KMS-11 (cell line): ENCODE measurements around the gene FAT4.

Source experiments
- H2AFZ ChIP-seq: fragments of 200-600 bp; sonication (generic); 2 replicates; pipeline ENCODE4 v1.6.1; 2016; ENCODE audit warnings: antibody characterized with exemption, mixed run types, low read depth
- H3K27ac ChIP-seq: fragments of 200-600 bp; sonication (generic); 2 replicates; pipeline ENCODE4 v1.6.1; 2016; ENCODE audit warnings: mild to moderate bottlenecking, mixed run types
- H3K27me3 ChIP-seq: fragments of 200-600 bp; sonication (generic); 2 replicates; pipeline ENCODE4 v1.6.1; 2017; ENCODE audit warnings: mild to moderate bottlenecking, low read depth, mixed run types, moderate library complexity; ENCODE audit not compliant: insufficient read depth
- H3K36me3 ChIP-seq: fragments of 200-600 bp; sonication (generic); 2 replicates; pipeline ENCODE4 v1.6.1; 2017; ENCODE audit warnings: mild to moderate bottlenecking, mixed run types; ENCODE audit not compliant: insufficient read depth
- H3K4me1 ChIP-seq: fragments of 200-600 bp; sonication (generic); 2 replicates; pipeline ENCODE4 v1.6.1; 2016; ENCODE audit warnings: mild to moderate bottlenecking, low read depth, mixed run types; ENCODE audit not compliant: poor library complexity, severe bottlenecking
- H3K4me2 ChIP-seq: fragments of 200-600 bp; sonication (generic); 2 replicates; pipeline ENCODE4 v1.7.0; 2016; ENCODE audit warnings: mild to moderate bottlenecking, mixed run types
- H3K4me3 ChIP-seq: fragments of 200-600 bp; sonication (generic); IDR thresholded peaks from 2 replicates; pipeline ENCODE4 v1.6.1; 2017; ENCODE audit warnings: low read depth, low read length, mixed read lengths; ENCODE audit not compliant: insufficient read depth
- H3K79me2 ChIP-seq: fragments of 200-600 bp; sonication (generic); 2 replicates; pipeline ENCODE4 v1.6.1; 2016; ENCODE audit warnings: low read depth, mixed run types; ENCODE audit not compliant: insufficient read depth
- H3K9ac ChIP-seq: fragments of 200-600 bp; sonication (generic); 2 replicates; pipeline ENCODE4 v1.6.1; 2016; ENCODE audit warnings: mild to moderate bottlenecking, mixed run types
- H4K20me1 ChIP-seq: fragments of 200-600 bp; sonication (generic); 2 replicates; pipeline ENCODE4 v1.6.1; 2016; ENCODE audit warnings: mild to moderate bottlenecking, mixed run types; ENCODE audit not compliant: insufficient read depth
- TF ChIP-seq, protein P1 (sequence below): fragments of 200-600 bp; sonication (generic); conservative IDR thresholded peaks from 2 replicates; pipeline ENCODE4 v1.6.1; 2017; ENCODE audit warnings: low read depth, mild to moderate bottlenecking, antibody characterized with exemption, low read length, moderate library complexity, mixed read lengths

FAT4 gene

GRCh38 chr4:125280892-125281403 lies 33.8 kb upstream of the FAT4 start:
- Histone ChIP-seq H3K4me3 (no peak overlapping the region), H3K79me2 (no peaks in the 10 kb centered on the region), H3K9ac (no peak overlapping the region), H2AFZ (no peak overlapping the region), H4K20me1 (no peaks in the 10 kb centered on the region), H3K4me1 (no peaks in the 10 kb centered on the region), H3K36me3 (no peaks in the 10 kb centered on the region), H3K4me2 (no peak overlapping the region), H3K27ac (no peak overlapping the region), H3K27me3 (no peaks in the 10 kb centered on the region)
- TF ChIP-seq, protein P1, sequence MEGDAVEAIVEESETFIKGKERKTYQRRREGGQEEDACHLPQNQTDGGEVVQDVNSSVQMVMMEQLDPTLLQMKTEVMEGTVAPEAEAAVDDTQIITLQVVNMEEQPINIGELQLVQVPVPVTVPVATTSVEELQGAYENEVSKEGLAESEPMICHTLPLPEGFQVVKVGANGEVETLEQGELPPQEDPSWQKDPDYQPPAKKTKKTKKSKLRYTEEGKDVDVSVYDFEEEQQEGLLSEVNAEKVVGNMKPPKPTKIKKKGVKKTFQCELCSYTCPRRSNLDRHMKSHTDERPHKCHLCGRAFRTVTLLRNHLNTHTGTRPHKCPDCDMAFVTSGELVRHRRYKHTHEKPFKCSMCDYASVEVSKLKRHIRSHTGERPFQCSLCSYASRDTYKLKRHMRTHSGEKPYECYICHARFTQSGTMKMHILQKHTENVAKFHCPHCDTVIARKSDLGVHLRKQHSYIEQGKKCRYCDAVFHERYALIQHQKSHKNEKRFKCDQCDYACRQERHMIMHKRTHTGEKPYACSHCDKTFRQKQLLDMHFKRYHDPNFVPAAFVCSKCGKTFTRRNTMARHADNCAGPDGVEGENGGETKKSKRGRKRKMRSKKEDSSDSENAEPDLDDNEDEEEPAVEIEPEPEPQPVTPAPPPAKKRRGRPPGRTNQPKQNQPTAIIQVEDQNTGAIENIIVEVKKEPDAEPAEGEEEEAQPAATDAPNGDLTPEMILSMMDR = no peak

- Histone ChIP-seq H4K20me1 (no peaks in the 10 kb centered on the region), H3K27ac (no peak overlapping the region), H3K79me2 (no peaks in the 10 kb centered on the region), H3K4me2 (no peak overlapping the region), H3K36me3 (no peaks in the 10 kb centered on the region), H3K4me3 (no peak overlapping the region), H3K9ac (no peak overlapping the region), H2AFZ (no peak overlapping the region), H3K27me3 (no peaks in the 10 kb centered on the region), H3K4me1 (no peaks in the 10 kb centered on the region)
- TF ChIP-seq, protein P1 = peak; percentile 86
Observed at GRCh38 chr4:125283707-125284279, 31.0 kb upstream of the FAT4 start.

DNA sequence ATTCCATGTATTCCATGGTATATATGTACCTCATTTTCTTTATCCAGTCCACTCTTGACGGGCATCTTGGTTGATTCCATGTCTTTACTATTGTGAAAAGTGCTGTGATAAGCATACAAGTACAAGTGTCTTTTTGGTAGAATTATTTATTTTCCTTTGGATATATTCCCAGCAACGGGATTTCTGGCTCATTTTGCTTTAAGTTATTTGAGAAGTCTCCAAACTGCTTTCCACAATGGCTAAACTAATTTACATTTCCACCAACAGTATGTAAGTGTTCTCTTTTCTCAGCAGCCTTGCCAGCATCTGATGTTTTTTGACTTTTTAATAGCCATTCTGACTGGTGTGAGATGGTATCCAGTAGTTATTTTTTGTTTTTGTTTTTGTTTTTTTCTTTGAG lies 17.6 kb upstream of the FAT4 start:
- Histone ChIP-seq H3K27me3 (no peaks in the 10 kb centered on the region), H3K79me2 (no peaks in the 10 kb centered on the region), H3K4me1 (no peaks in the 10 kb centered on the region), H3K36me3 (no peaks in the 10 kb centered on the region), H3K4me2 (no peak overlapping the region), H3K27ac (no peak overlapping the region), H4K20me1 (no peaks in the 10 kb centered on the region), H2AFZ (no peak overlapping the region), H3K9ac (no peak overlapping the region), H3K4me3 (no peak overlapping the region)
- TF ChIP-seq, protein P1 = no peak

GRCh38 chr4:125303058-125303457 lies 11.7 kb upstream of the FAT4 start:
- Histone ChIP-seq H2AFZ (no peak overlapping the region), H3K4me2 (no peak overlapping the region), H3K27me3 (no peaks in the 10 kb centered on the region), H3K4me3 (no peak overlapping the region), H3K36me3 (no peaks in the 10 kb centered on the region), H3K4me1 (no peaks in the 10 kb centered on the region), H3K27ac (no peak overlapping the region), H4K20me1 (no peaks in the 10 kb centered on the region), H3K79me2 (no peaks in the 10 kb centered on the region), H3K9ac (no peak overlapping the region)
- TF ChIP-seq, protein P1 = no peak
